Spleen (tissue), 11 donors: ENCODE results near the gene PEF1. TPM values are rescaled to one million over a fixed set of nuclear protein-coding genes. Genes with fewer than 3 reads are reported as not detected.

Source experiments
- DNase-seq: peaks from one replicate; pipeline ENCODE4 v3.0.0-alpha.2; 2020
- H3K27ac ChIP-seq, 8 donors: fragments of 200-600 bp; sonication (generic) in 7 of 8; 1 replicate in 4 of 8; 2 replicates in 4 of 8; pipeline versions ENCODE4 v1.5.0 to v1.8.0; 2016 to 2021; ENCODE audit warnings: inconsistent platforms in 4 of 8, mild to moderate bottlenecking in 4 of 8, moderate library complexity in 1 of 8
- H3K27me3 ChIP-seq, 7 donors: fragments of 200-600 bp; sonication (generic) in 6 of 7; replicated peaks in 1 of 7; 1 replicate in 4 of 7; 2 replicates in 3 of 7; pipeline versions ENCODE4 v1.5.0 to v1.8.0; 2016 to 2021; ENCODE audit warnings: inconsistent platforms in 3 of 7, mild to moderate bottlenecking in 1 of 7
- H3K36me3 ChIP-seq, 6 donors: fragments of 200-600 bp; sonication (generic) in 5 of 6; 1 replicate in 4 of 6; 2 replicates in 2 of 6; pipeline versions ENCODE4 v1.5.0 to v1.8.0; 2016 to 2021; ENCODE audit warnings: inconsistent platforms in 2 of 6
- H3K4me1 ChIP-seq, 6 donors: fragments of 200-600 bp; sonication (generic) in 5 of 6; 1 replicate in 3 of 6; 2 replicates in 3 of 6; pipeline versions ENCODE4 v1.5.0 to v1.8.0; 2016 to 2021; ENCODE audit warnings: inconsistent platforms in 3 of 6
- H3K4me3 ChIP-seq, 8 donors: fragments of 200-600 bp; sonication (generic) in 7 of 8; 1 replicate in 4 of 8; 2 replicates in 4 of 8; pipeline versions ENCODE4 v1.5.0 to v1.8.0; 2016 to 2021; ENCODE audit warnings: inconsistent platforms in 4 of 8, mild to moderate bottlenecking in 4 of 8, moderate library complexity in 2 of 8
- H3K9me3 ChIP-seq, 8 donors: fragments of 200-600 bp; sonication (generic) in 7 of 8; 1 replicate in 4 of 8; 2 replicates in 4 of 8; pipeline versions ENCODE4 v1.5.0 to v1.8.0; 2016 to 2021; ENCODE audit warnings: inconsistent platforms in 4 of 8
- CTCF ChIP-seq, 11 experiments: fragments of 200-600 bp in 7 of 11; fragments of 450-650 bp in 4 of 11; sonication (generic) in 4 of 11; IDR thresholded peaks in 8 of 11; conservative IDR thresholded peaks in 3 of 11; 1 replicate in 7 of 11; 2 replicates in 4 of 11; pipeline versions ENCODE4 v1.4.0 to v1.8.0; 2016 to 2021; ENCODE audit warnings: antibody characterized with exemption in 11 of 11, inconsistent platforms in 4 of 11, mild to moderate bottlenecking in 1 of 11
- POLR2A ChIP-seq, 3 donors: fragments of 450-650 bp; IDR thresholded peaks; one replicate each; pipeline ENCODE4 v1.5.1; 2017; ENCODE audit warnings: antibody characterized with exemption in 3 of 3, mild to moderate bottlenecking in 1 of 3
- POLR2AphosphoS5 ChIP-seq, 3 donors: sonication (generic); formaldehyde crosslinking; IDR thresholded peaks; one replicate each; pipeline ENCODE4 v1.5.1; 2017; ENCODE audit warnings: antibody characterized with exemption in 3 of 3
- WGBS, 5 donors: extraction: QIAGEN DNeasy Blood & Tissue Kit in 3 of 5; methylation state at CpG; one replicate each; pipeline versions ENCODE4 v1.1.5 to v1.1.7; 2013 to 2018; 5-methylcytosine and 5-hydroxymethylcytosine counted together
- intact Hi-C: fragments of 100-400 bp; cut with DNase I; formaldehyde crosslinking; loops from one replicate; pipeline ENCODE4 v1.15.0; 2023; ENCODE audit warnings: low total_unique reads
- polyA plus RNA-seq, 3 donors: library from polyadenylated mRNA; stranded (reverse); fragments of 200-250 nt; gene quantifications; one replicate each; pipeline ENCODE4 v1.2.1, GENCODE V29; 2013
- total RNA-seq, 7 donors: library from RNA; depleted of rRNA in 3 of 7; stranded (reverse); fragments of >200 nt in 3 of 7; fragmentation: NEBNext Ultra II Directional in 4 of 7; extraction: Animal tissue kit (Norgen Biotek cat#: 25700) in 4 of 7; gene quantifications; one replicate each; pipeline versions ENCODE4 v1.1.0 to v1.2.1, GENCODE V29; 2016 to 2021
- donor health status: healthy with polysubstance abuse.
- donor health status: DM: no; HTN: no; CAD: no; lungs with moderate emphysema.
- donor health status: DM: no; HTN: no; CAD: no.
- donor health status: Bipolar disorder and iron deficiency.
- donor health status: healthy.
- donor health status: DM: no; HTN: no; CAD: no.
- donor health status: DM: yes; HTN: yes; CAD: no.

The PEF1 gene
- total and polyA plus RNA-seq, 10 donors = 46.5 to 73.4 (median 55.7) TPM

- H3K27me3 ChIP-seq = no peaks in the 10 kb centered on the region
- intact Hi-C loops = no loop called here
- no peaks in the 10 kb centered on the region for H3K9me3 ChIP-seq
- no peak overlapping the region for H3K4me3 ChIP-seq
- H3K27ac ChIP-seq = peak overlapping the region in 5 of 8 donors; percentile 51 to 68 (median 65)
- WGBS, 5 donors = 55 to 87% (median 77%) methylated on average over 13 of the region's 13 CpGs
- H3K36me3 ChIP-seq = peaks cover 0 to 79% (median 52%) of the 10 kb centered on the region in 6 donors
- H3K4me1 ChIP-seq = peaks cover 3 to 43% (median 23%) of the 10 kb centered on the region in 6 donors
- TF ChIP-seq POLR2A (IDR thresholded peaks at IDR 0.05) (no peak), POLR2AphosphoS5 (IDR thresholded peaks at IDR 0.05) (peak; percentile 8 to 50 (median 34))
- no peak for DNase-seq
These were observed 17.3 kb downstream of the PEF1 start for GRCh38 chr1:31627301-31627929.

- Histone ChIP-seq H3K9me3 (no peaks in the 10 kb centered on the region), H3K36me3 (peaks cover 0 to 70% (median 43%) of the 10 kb centered on the region in 6 donors), H3K27ac (peak overlapping the region in 5 of 8 donors; percentile 51 to 68 (median 65)), H3K4me3 (no peak overlapping the region), H3K27me3 (no peaks in the 10 kb centered on the region), H3K4me1 (peaks cover 3 to 37% (median 18%) of the 10 kb centered on the region in 6 donors)
- intact Hi-C loops = no loop called here
- WGBS, 5 donors = 48 to 81% (median 70%) methylated on average over 16 to 23 of the region's 23 CpGs
- TF ChIP-seq POLR2A (IDR thresholded peaks at IDR 0.05) (no peak), POLR2AphosphoS5 (IDR thresholded peaks at IDR 0.05) (peak in 2 of 3 donors; percentile 35 to 38)
- DNase-seq = no peak
These were observed 18.2 kb downstream of the PEF1 start for GRCh38 chr1:31626223-31627207.

GRCh38 chr1:31625561-31626222 is 19.0 kb downstream of the PEF1 start:
- WGBS, 5 donors = 80 to 94% (median 89%) methylated on average over 4 of the region's 4 CpGs
- Histone ChIP-seq H3K4me1 (peaks cover 3 to 33% (median 16%) of the 10 kb centered on the region in 6 donors), H3K4me3 (no peak overlapping the region), H3K27me3 (no peaks in the 10 kb centered on the region), H3K27ac (peak overlapping the region in 3 of 8 donors; percentile 65 to 68 (median 65)), H3K36me3 (peaks cover 0 to 62% (median 35%) of the 10 kb centered on the region in 6 donors), H3K9me3 (no peaks in the 10 kb centered on the region)
- TF ChIP-seq POLR2A (IDR thresholded peaks at IDR 0.05) (no peak), POLR2AphosphoS5 (IDR thresholded peaks at IDR 0.05) (no peak), CTCF (IDR thresholded peaks at IDR 0.05 in 8 of 11, conservative IDR thresholded peaks at IDR 0.05 in 3 of 11) (no peak)
- intact Hi-C loops = no loop called here
- no peak for DNase-seq

GRCh38 chr1:31624731-31625514 is 19.8 kb downstream of the PEF1 start:
- peaks cover 3 to 36% (median 16%) of the 10 kb centered on the region in 6 donors for H3K4me1 ChIP-seq
- H3K27me3 ChIP-seq = no peaks in the 10 kb centered on the region
- TF ChIP-seq POLR2A (IDR thresholded peaks at IDR 0.05) (no peak), POLR2AphosphoS5 (IDR thresholded peaks at IDR 0.05) (peak in 2 of 3 donors; percentile 8 to 34)
- no peak for DNase-seq
- peak overlapping the region in 1 of 8 donors; percentile 3 for H3K27ac ChIP-seq
- no peaks in the 10 kb centered on the region for H3K9me3 ChIP-seq
- 91 to 98% (median 94%) methylated on average over 16 of the region's 16 CpGs for WGBS, 5 donors
- intact Hi-C loops = no loop called here
- H3K4me3 ChIP-seq = no peak overlapping the region
- H3K36me3 ChIP-seq = peaks cover 0 to 54% (median 27%) of the 10 kb centered on the region in 6 donors
